Duodenal mucosa (tissue), 2 donors: ENCODE data around the gene MAEA.

ENCODE experiments used
- H3K27ac ChIP-seq: one replicate; pipeline ENCODE4 v1.7.0; 2013; ENCODE audit warnings: low read depth, low read length
- H3K27me3 ChIP-seq, 2 donors: one replicate each; pipeline ENCODE4 v1.7.0; 2013; ENCODE audit warnings: low read length in 2 of 2, control low read depth in 1 of 2; ENCODE audit not compliant: insufficient read depth in 2 of 2, control insufficient read depth in 1 of 2
- H3K36me3 ChIP-seq, 2 donors: one replicate each; pipeline ENCODE4 v1.7.0; 2013; ENCODE audit warnings: low read length in 2 of 2, control low read depth in 1 of 2; ENCODE audit not compliant: insufficient read depth in 2 of 2, control insufficient read depth in 1 of 2
- H3K4me1 ChIP-seq, 2 donors: one replicate each; pipeline ENCODE4 v1.7.0; 2013; ENCODE audit warnings: low read length in 2 of 2, control low read depth in 1 of 2; ENCODE audit not compliant: insufficient read depth in 2 of 2, control insufficient read depth in 1 of 2
- H3K4me3 ChIP-seq, 2 donors: one replicate each; pipeline ENCODE4 v1.7.0; 2013; ENCODE audit warnings: low read length in 2 of 2, low read depth in 1 of 2
- H3K9ac ChIP-seq, 2 donors: one replicate each; pipeline ENCODE4 v1.7.0; 2013; ENCODE audit warnings: low read length in 2 of 2, low read depth in 1 of 2
- H3K9me3 ChIP-seq, 2 donors: one replicate each; pipeline ENCODE4 v1.7.0; 2013; ENCODE audit warnings: low read length in 2 of 2, control low read depth in 1 of 2; ENCODE audit not compliant: control insufficient read depth in 1 of 2

The MAEA gene

GRCh38 chr4:1261107-1261928, 28.4 kb upstream of the MAEA start:
- H3K4me1 ChIP-seq = no peaks in the 10 kb centered on the region
- no peak overlapping the region for H3K27ac ChIP-seq
- no peaks in the 10 kb centered on the region for H3K27me3 ChIP-seq
- H3K9ac ChIP-seq = no peak overlapping the region
- H3K4me3 ChIP-seq = no peak overlapping the region
- peaks cover 3 to 7% of the 10 kb centered on the region in 2 donors for H3K9me3 ChIP-seq
- H3K36me3 ChIP-seq = no peaks in the 10 kb centered on the region

GRCh38 chr4:1264942-1265341, 24.7 kb upstream of the MAEA start:
- Histone ChIP-seq H3K9me3 (peaks cover 2 to 8% of the 10 kb centered on the region in 2 donors), H3K4me1 (no peaks in the 10 kb centered on the region), H3K9ac (no peak overlapping the region), H3K36me3 (no peaks in the 10 kb centered on the region), H3K27ac (no peak overlapping the region), H3K27me3 (no peaks in the 10 kb centered on the region), H3K4me3 (no peak overlapping the region)

- no peaks in the 10 kb centered on the region for H3K27me3 ChIP-seq
- no peak overlapping the region for H3K4me3 ChIP-seq
Measured at GRCh38 chr4:1265351-1265750, 24.3 kb upstream of the MAEA start.

GRCh38 chr4:1266881-1267763, 22.6 kb upstream of the MAEA start:
- Histone ChIP-seq H3K36me3 (no peaks in the 10 kb centered on the region), H3K9me3 (peaks cover 2 to 8% of the 10 kb centered on the region in 2 donors), H3K9ac (no peak overlapping the region), H3K4me1 (no peaks in the 10 kb centered on the region), H3K4me3 (no peak overlapping the region), H3K27me3 (no peaks in the 10 kb centered on the region), H3K27ac (no peak overlapping the region)

More at GRCh38 chr4:1265351-1265750, 24.3 kb upstream of the MAEA start:
- Histone ChIP-seq H3K27ac (no peak overlapping the region), H3K9ac (no peak overlapping the region), H3K9me3 (peaks cover 2 to 8% of the 10 kb centered on the region in 2 donors), H3K4me1 (no peaks in the 10 kb centered on the region), H3K36me3 (no peaks in the 10 kb centered on the region)

- Histone ChIP-seq H3K36me3 (no peaks in the 10 kb centered on the region), H3K27me3 (no peaks in the 10 kb centered on the region), H3K9me3 (peaks cover 2 to 8% of the 10 kb centered on the region in 2 donors), H3K27ac (no peak overlapping the region), H3K4me1 (no peaks in the 10 kb centered on the region), H3K9ac (no peak overlapping the region), H3K4me3 (no peak overlapping the region)
Measured at GRCh38 chr4:1269209-1269608, 20.5 kb upstream of the MAEA start.

GRCh38 chr4:1271686-1272085, 18.0 kb upstream of the MAEA start:
- H3K36me3 ChIP-seq = no peaks in the 10 kb centered on the region
- H3K9ac ChIP-seq = no peak overlapping the region
- H3K4me3 ChIP-seq = no peak overlapping the region
- H3K9me3 ChIP-seq = peaks cover 2 to 8% of the 10 kb centered on the region in 2 donors
- H3K27ac ChIP-seq = no peak overlapping the region
- no peaks in the 10 kb centered on the region for H3K27me3 ChIP-seq
- H3K4me1 ChIP-seq = no peaks in the 10 kb centered on the region

- Histone ChIP-seq H3K9me3 (no peaks in the 10 kb centered on the region), H3K27ac (no peak overlapping the region), H3K9ac (no peak overlapping the region), H3K4me3 (no peak overlapping the region), H3K36me3 (no peaks in the 10 kb centered on the region), H3K27me3 (no peaks in the 10 kb centered on the region), H3K4me1 (no peaks in the 10 kb centered on the region)
Measured at GRCh38 chr4:1274871-1275270, 14.8 kb upstream of the MAEA start.

GRCh38 chr4:1276984-1277383, 12.7 kb upstream of the MAEA start:
- no peak overlapping the region for H3K9ac ChIP-seq
- no peak overlapping the region for H3K4me3 ChIP-seq
- no peak overlapping the region for H3K27ac ChIP-seq
- H3K9me3 ChIP-seq = no peaks in the 10 kb centered on the region
- no peaks in the 10 kb centered on the region for H3K27me3 ChIP-seq
- H3K4me1 ChIP-seq = no peaks in the 10 kb centered on the region
- no peaks in the 10 kb centered on the region for H3K36me3 ChIP-seq

GRCh38 chr4:1277667-1278665, 11.7 kb upstream of the MAEA start:
- no peaks in the 10 kb centered on the region for H3K9me3 ChIP-seq
- no peak overlapping the region for H3K27ac ChIP-seq
- no peaks in the 10 kb centered on the region for H3K27me3 ChIP-seq
- H3K4me3 ChIP-seq = no peak overlapping the region
- no peaks in the 10 kb centered on the region for H3K36me3 ChIP-seq
- H3K9ac ChIP-seq = no peak overlapping the region
- H3K4me1 ChIP-seq = no peaks in the 10 kb centered on the region
